Right lobe of liver (tissue), 4 donors: Measurements from ENCODE around the gene CNOT6L.

Experiments used
- CTCF ChIP-seq, 4 donors: fragments of 200-600 bp in 3 of 4; fragments of 450-650 bp in 1 of 4; IDR thresholded peaks; one replicate each; pipeline versions ENCODE4 v1.5.1 to v1.8.0; 2016 to 2022; ENCODE audit warnings: antibody characterized with exemption in 4 of 4, mild to moderate bottlenecking in 2 of 4
- POLR2A ChIP-seq: fragments of 450-650 bp; IDR thresholded peaks from one replicate; pipeline ENCODE4 v1.6.1; 2017; ENCODE audit warnings: antibody characterized with exemption, mild to moderate bottlenecking
- donor health status: DM: no; HTN: no; CAD: no.
- donor health status: DM: no; HTN: no; CAD: no.
- donor health status: DM: no; HTN: yes; CAD: no.

- no peak for TF ChIP-seq CTCF (IDR thresholded peaks at IDR 0.05)
- no peak for TF ChIP-seq POLR2A
Measured at GRCh38 chr4:77785669-77786068, 33.5 kb downstream of the CNOT6L start.
